Hepatocyte (in vitro differentiated cells): Measurements from ENCODE around the gene PARD3B. TPM values are rescaled to one million over a fixed set of nuclear protein-coding genes. Genes with fewer than 3 reads are reported as not detected.

ENCODE experiments used
- DNase-seq: peaks from one replicate; pipeline ENCODE4 v3.0.0-alpha.2; 2016; ENCODE audit warnings: low spot score
- H2AFZ ChIP-seq: fragments of 200-600 bp; sonication (generic); 2 replicates; pipeline ENCODE4 v1.6.0; 2016; ENCODE audit warnings: antibody characterized with exemption, mild to moderate bottlenecking
- H3K27ac ChIP-seq: fragments of 200-600 bp; sonication (generic); 2 replicates; pipeline ENCODE4 v1.5.1; 2016; ENCODE audit warnings: mild to moderate bottlenecking
- H3K27me3 ChIP-seq: fragments of 200-600 bp; sonication (generic); 2 replicates; pipeline ENCODE4 v1.6.1; 2016
- H3K36me3 ChIP-seq: fragments of 200-600 bp; sonication (generic); replicated peaks from 2 replicates; pipeline ENCODE4 v1.5.1; 2016; ENCODE audit warnings: low read depth; ENCODE audit not compliant: insufficient read depth
- H3K4me1 ChIP-seq: fragments of 200-600 bp; sonication (generic); 2 replicates; pipeline ENCODE4 v1.5.1; 2016; ENCODE audit warnings: mild to moderate bottlenecking, moderate library complexity; ENCODE audit not compliant: insufficient read depth
- H3K4me2 ChIP-seq: fragments of 200-600 bp; sonication (generic); 2 replicates; pipeline ENCODE4 v1.6.0; 2016
- H3K4me3 ChIP-seq: fragments of 200-600 bp; sonication (generic); 2 replicates; pipeline ENCODE4 v1.5.1; 2016; ENCODE audit warnings: mild to moderate bottlenecking
- H3K79me2 ChIP-seq: fragments of 200-600 bp; sonication (generic); 2 replicates; pipeline ENCODE4 v1.6.0; 2017; ENCODE audit warnings: mild to moderate bottlenecking
- H3K9me2 ChIP-seq: fragments of 200-600 bp; sonication (generic); replicated peaks from 2 replicates; pipeline ENCODE4 v1.6.0; 2017; ENCODE audit warnings: mild to moderate bottlenecking; ENCODE audit not compliant: insufficient read depth
- H3K9me3 ChIP-seq: fragments of 200-600 bp; sonication (generic); 2 replicates; pipeline ENCODE4 v1.5.1; 2016; ENCODE audit warnings: low read depth, mild to moderate bottlenecking
- H4K20me1 ChIP-seq: fragments of 200-600 bp; sonication (generic); 2 replicates; pipeline ENCODE4 v1.6.0; 2016; ENCODE audit warnings: mild to moderate bottlenecking; ENCODE audit not compliant: insufficient read depth, poor library complexity, severe bottlenecking
- CTCF ChIP-seq: fragments of 200-600 bp; sonication (generic); IDR thresholded peaks from 2 replicates; pipeline ENCODE4 v1.5.1; 2016; ENCODE audit warnings: antibody characterized with exemption, mild to moderate bottlenecking; ENCODE audit not compliant: poor library complexity
- EZH2 ChIP-seq: fragments of 200-600 bp; sonication (generic); IDR thresholded peaks from 2 replicates; pipeline ENCODE4 v1.6.1; 2016; ENCODE audit warnings: antibody characterized with exemption, mild to moderate bottlenecking, borderline replicate concordance
- EZH2phosphoT487 ChIP-seq: fragments of 200-600 bp; sonication (generic); IDR thresholded peaks from one replicate; pipeline ENCODE4 v1.6.1; 2018; ENCODE audit warnings: antibody characterized with exemption, mild to moderate bottlenecking, low read depth, moderate library complexity; ENCODE audit not compliant: unreplicated experiment, severe bottlenecking
- WGBS: methylation state at CpG from one replicate; pipeline ENCODE4 v1.1.6; 2016; ENCODE audit warnings: low lambda C conversion rate; ENCODE audit errors: missing lambda C conversion rate; 5-methylcytosine and 5-hydroxymethylcytosine counted together
- polyA plus RNA-seq: library from polyadenylated mRNA; unstranded; fragments of >200 nt; fragmentation: Nextera tagmentation; extraction: Ambion mirVana; gene quantifications from 2 replicates; pipeline ENCODE4 v1.2.1, GENCODE V29; 2016
- total RNA-seq: library from RNA; depleted of rRNA; stranded (reverse); fragments of >200 nt; gene quantifications from 2 replicates; pipeline ENCODE4 v1.2.3, GENCODE V29; 2014

The PARD3B gene
- total and polyA plus RNA-seq, 2 experiments from 2014 or later, result 11.5 to 21.7 TPM

GRCh38 chr2:205511221-205511620, 965.9 kb downstream of the PARD3B start:
- DNase-seq, result no peak
- Histone ChIP-seq H4K20me1 (no peaks in the 10 kb centered on the region), H3K9me3 (no peaks in the 10 kb centered on the region), H3K4me2 (no peak overlapping the region), H3K79me2 (no peaks in the 10 kb centered on the region), H3K9me2 (no peaks in the 10 kb centered on the region), H3K27ac (no peak overlapping the region), H3K4me3 (no peak overlapping the region), H3K4me1 (no peaks in the 10 kb centered on the region), H2AFZ (no peak overlapping the region), H3K36me3 (no peaks in the 10 kb centered on the region), H3K27me3 (no peaks in the 10 kb centered on the region)
- TF ChIP-seq CTCF (no peak), EZH2phosphoT487 (no peak), EZH2 (no peak)
- 44% methylated on average over 2 of the region's 2 CpGs for WGBS

GRCh38 chr2:205511641-205512040, 966.4 kb downstream of the PARD3B start:
- 88% methylated on average over 3 of the region's 3 CpGs for WGBS
- H3K79me2 ChIP-seq, result no peaks in the 10 kb centered on the region
- H3K27me3 ChIP-seq, result no peaks in the 10 kb centered on the region
- H3K4me3 ChIP-seq, result no peak overlapping the region
- no peaks in the 10 kb centered on the region for H3K9me2 ChIP-seq
- H2AFZ ChIP-seq, result no peak overlapping the region
- no peak overlapping the region for H3K4me2 ChIP-seq
- no peaks in the 10 kb centered on the region for H4K20me1 ChIP-seq
- no peaks in the 10 kb centered on the region for H3K4me1 ChIP-seq
- no peaks in the 10 kb centered on the region for H3K36me3 ChIP-seq
- no peak overlapping the region for H3K27ac ChIP-seq
- TF ChIP-seq CTCF (no peak), EZH2 (no peak), EZH2phosphoT487 (no peak)
- no peak for DNase-seq
- H3K9me3 ChIP-seq, result no peaks in the 10 kb centered on the region

- Histone ChIP-seq H3K27me3 (no peaks in the 10 kb centered on the region), H3K27ac (no peak overlapping the region), H3K4me1 (no peaks in the 10 kb centered on the region), H3K9me2 (no peaks in the 10 kb centered on the region), H3K9me3 (no peaks in the 10 kb centered on the region), H3K36me3 (no peaks in the 10 kb centered on the region), H3K79me2 (no peaks in the 10 kb centered on the region), H3K4me3 (no peak overlapping the region), H2AFZ (no peak overlapping the region), H4K20me1 (no peaks in the 10 kb centered on the region), H3K4me2 (no peak overlapping the region)
- TF ChIP-seq CTCF (no peak), EZH2 (no peak), EZH2phosphoT487 (no peak)
- WGBS, result 99% methylated on average over 4 of the region's 4 CpGs
- DNase-seq, result no peak
Observed at GRCh38 chr2:205520311-205520710, 975.0 kb downstream of the PARD3B start.

- Histone ChIP-seq H3K9me3 (no peaks in the 10 kb centered on the region), H3K36me3 (no peaks in the 10 kb centered on the region), H3K27ac (no peak overlapping the region), H3K4me1 (no peaks in the 10 kb centered on the region), H3K9me2 (no peaks in the 10 kb centered on the region), H3K27me3 (no peaks in the 10 kb centered on the region), H4K20me1 (no peaks in the 10 kb centered on the region), H3K4me3 (no peak overlapping the region), H3K4me2 (no peak overlapping the region), H2AFZ (no peak overlapping the region), H3K79me2 (no peaks in the 10 kb centered on the region)
- no peak for DNase-seq
- WGBS, result 96% methylated on average over 3 of the region's 3 CpGs
- TF ChIP-seq CTCF (no peak), EZH2phosphoT487 (no peak), EZH2 (no peak)
Observed at GRCh38 chr2:205524656-205525055, 979.4 kb downstream of the PARD3B start.
